GM23338 (cell line): ENCODE results near the gene WWC1. TPM values are rescaled to one million over a fixed set of nuclear protein-coding genes. Genes with fewer than 3 reads are reported as not detected.

Experiments used
- ATAC-seq: fragments of 200-7000 bp; cut with Tn5 transposase; 3 replicates; pipeline ENCODE4 v1.9.1; 2020
- DNase-seq: peaks from one replicate; pipeline ENCODE4 v3.0.0-alpha.2; 2015; ENCODE audit warnings: low spot score
- H2AFZ ChIP-seq: fragments of 200-600 bp; sonication (generic); 2 replicates; pipeline ENCODE4 v1.8.0; 2016; ENCODE audit warnings: antibody characterized with exemption, mild to moderate bottlenecking, moderate library complexity
- H3F3A ChIP-seq: fragments of 200-600 bp; sonication (generic); replicated peaks from 2 replicates; pipeline ENCODE4 v1.8.0; 2017; ENCODE audit warnings: antibody characterized with exemption, mixed run types, low read depth
- H3K27ac ChIP-seq: fragments of 200-600 bp; sonication (generic); 2 replicates; pipeline ENCODE4 v1.6.1; 2016; ENCODE audit warnings: low read depth
- H3K27me3 ChIP-seq: fragments of 200-600 bp; sonication (generic); 2 replicates; pipeline ENCODE4 v1.8.0; 2016; ENCODE audit warnings: mild to moderate bottlenecking, mixed run types, moderate library complexity; ENCODE audit not compliant: insufficient read depth
- H3K36me3 ChIP-seq: fragments of 200-600 bp; sonication (generic); 2 replicates; pipeline ENCODE4 v1.8.0; 2016; ENCODE audit warnings: mild to moderate bottlenecking; ENCODE audit not compliant: insufficient read depth
- H3K4me1 ChIP-seq: fragments of 200-600 bp; sonication (generic); 2 replicates; pipeline ENCODE4 v1.8.0; 2016; ENCODE audit warnings: mild to moderate bottlenecking, moderate library complexity; ENCODE audit not compliant: insufficient read depth
- H3K4me2 ChIP-seq: fragments of 200-600 bp; sonication (generic); 2 replicates; pipeline ENCODE4 v1.7.1; 2017; ENCODE audit warnings: mixed run types
- H3K4me3 ChIP-seq: fragments of 200-600 bp; sonication (generic); 2 replicates; pipeline ENCODE4 v1.6.1; 2016; ENCODE audit warnings: mixed run types
- H3K79me2 ChIP-seq: fragments of 200-600 bp; sonication (generic); replicated peaks from 2 replicates; pipeline ENCODE4 v1.8.0; 2017; ENCODE audit warnings: mild to moderate bottlenecking; ENCODE audit not compliant: insufficient read depth
- H3K9me2 ChIP-seq: fragments of 200-600 bp; sonication (generic); 2 replicates; pipeline ENCODE4 v1.8.0; 2017; ENCODE audit not compliant: insufficient read depth
- H4K20me1 ChIP-seq: fragments of 200-600 bp; sonication (generic); replicated peaks from 2 replicates; pipeline ENCODE4 v1.8.0; 2017; ENCODE audit warnings: mild to moderate bottlenecking; ENCODE audit not compliant: insufficient read depth
- H3K27ac Mint-ChIP-seq: 2 replicates; pipeline ENCODE4 v1.8.0; 2020; ENCODE audit warnings: inconsistent platforms, mild to moderate bottlenecking, moderate library complexity, mixed read lengths
- H3K27me3 Mint-ChIP-seq: 3 replicates; pipeline ENCODE4 v1.8.0; 2022; ENCODE audit warnings: low read depth, mild to moderate bottlenecking, moderate library complexity, mixed read lengths, inconsistent platforms; ENCODE audit not compliant: insufficient read depth, poor library complexity
- H3K36me3 Mint-ChIP-seq: 3 replicates; pipeline ENCODE4 v1.8.0; 2021; ENCODE audit warnings: low read depth, mild to moderate bottlenecking, inconsistent platforms, moderate library complexity, mixed read lengths
- H3K4me1 Mint-ChIP-seq: 3 replicates; pipeline ENCODE4 v1.8.0; 2020; ENCODE audit warnings: mild to moderate bottlenecking, inconsistent platforms, mixed read lengths
- H3K4me3 Mint-ChIP-seq: 3 replicates; pipeline ENCODE4 v1.8.0; 2021; ENCODE audit warnings: moderate library complexity, mild to moderate bottlenecking, inconsistent platforms, mixed read lengths
- H3K9me3 Mint-ChIP-seq: 3 replicates; pipeline ENCODE4 v1.8.0; 2020; ENCODE audit warnings: moderate library complexity, mild to moderate bottlenecking, inconsistent platforms, mixed read lengths
- CREB1 ChIP-seq: fragments of 250-450 bp; sonication (Bioruptor Pico); IDR thresholded peaks from 2 replicates; pipeline ENCODE4 v1.5.0; 2020; ENCODE audit warnings: low read depth, mild to moderate bottlenecking, moderate library complexity
- CTCF ChIP-seq, 2 experiments: fragments of 200-600 bp in 1 of 2; sonication (generic) in 1 of 2; conservative IDR thresholded peaks; 2 replicates each; pipeline versions ENCODE4 v1.5.1 to v1.6.1; 2016 to 2017; ENCODE audit warnings: antibody characterized with exemption in 2 of 2, low read depth in 2 of 2, mild to moderate bottlenecking in 2 of 2, moderate library complexity in 1 of 2
- ETS1 ChIP-seq: IDR thresholded peaks from 2 replicates; pipeline ENCODE4 v1.6.1; 2016; ENCODE audit warnings: antibody characterized with exemption
- EZH2 ChIP-seq: fragments of 200-600 bp; sonication (generic); IDR thresholded peaks from one replicate; pipeline ENCODE4 v1.8.0; 2017; ENCODE audit warnings: antibody characterized with exemption, mild to moderate bottlenecking, low read depth; ENCODE audit not compliant: unreplicated experiment
- EZH2phosphoT487 ChIP-seq: fragments of 200-600 bp; sonication (generic); IDR thresholded peaks from one replicate; pipeline ENCODE4 v1.8.1; 2018; ENCODE audit warnings: antibody characterized with exemption; ENCODE audit not compliant: unreplicated experiment
- JUNB ChIP-seq: IDR thresholded peaks from one replicate; pipeline ENCODE4 v1.6.1; 2016; ENCODE audit warnings: antibody characterized with exemption; ENCODE audit not compliant: unreplicated experiment
- NANOG ChIP-seq: IDR thresholded peaks from 2 replicates; pipeline ENCODE4 v1.6.1; 2016; ENCODE audit warnings: antibody characterized with exemption, borderline replicate concordance
- POLR2AphosphoS5 ChIP-seq: IDR thresholded peaks from 2 replicates; pipeline ENCODE4 v1.6.1; 2016; ENCODE audit warnings: antibody characterized with exemption, low read depth
- REST ChIP-seq: IDR thresholded peaks from one replicate; pipeline ENCODE4 v1.6.1; 2018; ENCODE audit warnings: antibody characterized with exemption; ENCODE audit not compliant: unreplicated experiment
- STAT1 ChIP-seq: IDR thresholded peaks from one replicate; pipeline ENCODE4 v1.6.1; 2016; ENCODE audit warnings: antibody characterized with exemption; ENCODE audit not compliant: unreplicated experiment
- ZNF114 ChIP-seq: fragments of 250-450 bp; sonication (Bioruptor Pico); IDR thresholded peaks from 2 replicates; pipeline ENCODE4 v1.5.0; 2020; ENCODE audit warnings: mild to moderate bottlenecking, moderate library complexity
- ZNF331 ChIP-seq: fragments of 250-450 bp; sonication (Bioruptor Pico); IDR thresholded peaks from 2 replicates; pipeline ENCODE4 v1.5.0; 2020; ENCODE audit warnings: low read depth, mild to moderate bottlenecking, moderate library complexity
- polyA plus RNA-seq: library from polyadenylated mRNA; unstranded; fragments of >200 nt; fragmentation: Nextera tagmentation; extraction: Ambion mirVana; gene quantifications from 2 replicates; pipeline ENCODE4 v1.2.1, GENCODE V29; 2016
- total RNA-seq: library from RNA; depleted of rRNA; stranded (reverse); fragments of >200 nt; shearing (Covaris generic); gene quantifications from 2 replicates; pipeline ENCODE4 v1.2.3, GENCODE V29; 2014

The WWC1 gene
- total and polyA plus RNA-seq, 2 experiments from 2014 or later, result 25.4 to 27.8 TPM

- TF ChIP-seq REST (no peak), CTCF (conservative IDR thresholded peaks at IDR 0.05; ENCODE audit: low read depth in 2 of 2) (no peak), EZH2phosphoT487 (no peak), STAT1 (no peak), EZH2 (no peak), ETS1 (no peak), NANOG (no peak)
These were observed 112.9 kb downstream of the WWC1 start (continued) for GRCh38 chr5:168404365-168404764.

GRCh38 chr5:168407211-168407610 lies 115.8 kb downstream of the WWC1 start:
- DNase-seq (no peak), ATAC-seq (no peak)
- no peaks in the 10 kb centered on the region for H3K9me3 Mint-ChIP-seq
- Histone ChIP-seq H3K36me3 (peaks cover 6% of the 10 kb centered on the region; the same call in 1 of the 2 replicates), H2AFZ (no peak overlapping the region), H3K9me2 (no peaks in the 10 kb centered on the region), H3K27ac (no peak overlapping the region), H3F3A (no peaks in the 10 kb centered on the region), H3K4me1 (peaks cover 2% of the 10 kb centered on the region; the same call in 1 of the 2 replicates), H3K27me3 (no peaks in the 10 kb centered on the region), H3K4me3 (no peak overlapping the region), H4K20me1 (no peaks in the 10 kb centered on the region; the same call in 1 of the 2 replicates), H3K4me2 (no peak overlapping the region), H3K79me2 (no peaks in the 10 kb centered on the region)
- no peak overlapping the region; the same call in 1 of the 2 replicates for H3K27ac Mint-ChIP-seq
- H3K4me3 Mint-ChIP-seq, result no peak overlapping the region
- peaks cover 9% of the 10 kb centered on the region for H3K27me3 Mint-ChIP-seq
- H3K36me3 Mint-ChIP-seq, result peaks cover 22% of the 10 kb centered on the region
- peaks cover 6% of the 10 kb centered on the region; the same call in 2 of the 3 replicates for H3K4me1 Mint-ChIP-seq
- TF ChIP-seq CREB1 (no peak), NANOG (no peak), ZNF114 (no peak), EZH2phosphoT487 (no peak), ZNF331 (CRISPR knock-in tag) (no peak), EZH2 (no peak), STAT1 (no peak), CTCF (conservative IDR thresholded peaks at IDR 0.05; ENCODE audit: low read depth in 2 of 2) (no peak), ETS1 (no peak), REST (no peak), JUNB (no peak), POLR2AphosphoS5 (no peak)
